ENCODE measurements around the gene WASHC3.
A peak's percentile ranks its signal among the peaks of the same experiment; 100 is the strongest.

WASHC3 gene

DNA sequence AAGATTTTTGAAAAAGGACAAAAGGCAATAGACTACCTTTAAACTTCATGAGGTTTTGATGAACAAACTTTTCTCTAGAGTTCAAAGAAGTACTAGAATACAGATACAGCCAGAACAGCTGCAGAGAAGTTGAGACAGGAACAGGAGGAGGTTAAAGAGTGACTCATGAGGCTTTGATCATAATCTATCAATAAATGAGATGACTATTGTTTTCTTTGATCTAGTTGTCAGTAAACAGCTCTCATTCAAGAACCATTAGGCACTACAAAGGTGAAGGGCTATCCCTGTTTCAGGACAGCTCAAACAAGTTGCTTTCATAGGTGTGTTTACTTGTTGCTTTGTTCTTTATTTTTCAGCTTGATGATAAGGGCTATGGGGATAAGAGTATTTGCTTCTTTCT is 2.4 kb downstream of the WASHC3 start:
- no peak overlapping the region for H3K23ac ChIP-seq (ENCODE audit: low read depth, low read length, poor library complexity)

DNA sequence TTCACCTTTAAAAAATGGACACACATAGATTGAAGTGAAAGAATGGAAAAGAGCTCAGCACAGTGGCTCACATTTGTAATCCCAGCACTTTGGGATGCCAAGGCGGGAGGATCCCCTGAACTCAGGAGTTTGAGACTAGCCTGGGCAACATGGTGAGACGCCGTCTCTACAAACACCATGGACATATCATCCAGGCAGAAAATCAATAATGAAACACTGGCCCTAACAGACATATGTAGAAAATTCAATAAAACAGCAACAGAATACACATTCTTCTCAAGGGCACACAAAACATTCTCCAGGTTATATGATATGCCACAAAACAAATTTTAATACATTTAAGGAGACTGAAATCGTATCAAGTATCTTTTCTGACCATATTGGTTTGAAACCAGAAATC is 7.4 kb downstream of the WASHC3 start:
- no peak overlapping the region for H3K4me3 ChIP-seq (ENCODE audit: low read length in 2 of 2)
- no peak overlapping the region for H3K9ac ChIP-seq (ENCODE audit: low read depth, low read length, poor library complexity)
- H3K4me1 ChIP-seq (ENCODE audit: control insufficient read depth in 2 of 2, insufficient read depth in 1 of 2, low read depth in 1 of 2, low read length in 2 of 2): no peaks in the 10 kb centered on the region
- no peak overlapping the region for H3K23ac ChIP-seq (ENCODE audit: low read depth, low read length, poor library complexity)
- DNase-seq (ENCODE audit: low spot score): no peak
- no peak overlapping the region for H4K8ac ChIP-seq (ENCODE audit: low read depth, low read length)
- no peak overlapping the region for H4K91ac ChIP-seq (ENCODE audit: low read depth, low read length, poor library complexity)
- peaks cover 0 to 2% of the 10 kb centered on the region in 2 donors for H3K9me3 ChIP-seq (replicated peaks in 1 of 2; ENCODE audit: control insufficient read depth in 2 of 2, insufficient read depth in 1 of 2, low read depth in 1 of 2, low read length in 2 of 2)
- H2BK12ac ChIP-seq (ENCODE audit: low read length): no peak overlapping the region
- H3K4ac ChIP-seq (ENCODE audit: low read length): no peak overlapping the region
- H3K36me3 ChIP-seq (replicated peaks in 1 of 2; ENCODE audit: control insufficient read depth in 2 of 2, insufficient read depth in 2 of 2, low read length in 2 of 2): peaks cover 0 to 19% of the 10 kb centered on the region in 2 donors
- H3K27me3 ChIP-seq (ENCODE audit: control insufficient read depth in 3 of 3, insufficient read depth in 3 of 3, low read depth in 1 of 3, low read length in 3 of 3): no peaks in the 10 kb centered on the region
- no peak overlapping the region for H3K14ac ChIP-seq (ENCODE audit: low read length)
- H2AK5ac ChIP-seq (ENCODE audit: low read depth, low read length): no peak overlapping the region
- H2BK120ac ChIP-seq (ENCODE audit: low read depth, low read length): no peak overlapping the region
- no peak overlapping the region for H3K27ac ChIP-seq (replicated peaks; ENCODE audit: low read length)
- no peak overlapping the region for H2BK5ac ChIP-seq (ENCODE audit: low read length)
- H3K79me1 ChIP-seq (ENCODE audit: low read depth, low read length): no peaks in the 10 kb centered on the region
- no peak overlapping the region for H2BK15ac ChIP-seq (ENCODE audit: low read length)
- H3K18ac ChIP-seq (ENCODE audit: low read length): no peak overlapping the region
- H2AFZ ChIP-seq (ENCODE audit: low read length): no peak overlapping the region
- no CpG with 5 or more reads among the region's 4 CpGs for WGBS, 2 donors (ENCODE audit: extremely low coverage in 2 of 2, insufficient read length in 2 of 2, insufficient replicate concordance in 1 of 2)
- H3K4me2 ChIP-seq (ENCODE audit: insufficient read depth, low read length, poor library complexity, severe bottlenecking): no peak overlapping the region

More for the DNA sequence above, 2.4 kb downstream of the WASHC3 start:
- Histone ChIP-seq H3K36me3 (replicated peaks in 1 of 2; ENCODE audit: control insufficient read depth in 2 of 2, insufficient read depth in 2 of 2, low read length in 2 of 2) (peaks cover 0 to 19% of the 10 kb centered on the region in 2 donors), H2AK5ac (ENCODE audit: low read depth, low read length) (no peak overlapping the region), H4K8ac (ENCODE audit: low read depth, low read length) (no peak overlapping the region), H3K9ac (ENCODE audit: low read depth, low read length, poor library complexity) (no peak overlapping the region), H3K27ac (replicated peaks; ENCODE audit: low read length) (no peak overlapping the region), H3K4me2 (ENCODE audit: insufficient read depth, low read length, poor library complexity, severe bottlenecking) (no peak overlapping the region), H3K14ac (ENCODE audit: low read length) (no peak overlapping the region), H3K4me3 (ENCODE audit: low read length in 2 of 2) (no peak overlapping the region), H2AFZ (ENCODE audit: low read length) (no peak overlapping the region), H3K27me3 (ENCODE audit: control insufficient read depth in 3 of 3, insufficient read depth in 3 of 3, low read depth in 1 of 3, low read length in 3 of 3) (no peaks in the 10 kb centered on the region), H4K91ac (ENCODE audit: low read depth, low read length, poor library complexity) (no peak overlapping the region), H2BK15ac (ENCODE audit: low read length) (no peak overlapping the region), H3K79me1 (ENCODE audit: low read depth, low read length) (no peaks in the 10 kb centered on the region), H2BK12ac (ENCODE audit: low read length) (no peak overlapping the region), H3K4ac (ENCODE audit: low read length) (no peak overlapping the region), H3K9me3 (replicated peaks in 1 of 2; ENCODE audit: control insufficient read depth in 2 of 2, insufficient read depth in 1 of 2, low read depth in 1 of 2, low read length in 2 of 2) (peaks cover 0 to 2% of the 10 kb centered on the region in 2 donors), H2BK120ac (ENCODE audit: low read depth, low read length) (no peak overlapping the region), H2BK5ac (ENCODE audit: low read length) (no peak overlapping the region), H3K18ac (ENCODE audit: low read length) (no peak overlapping the region), H3K4me1 (ENCODE audit: control insufficient read depth in 2 of 2, insufficient read depth in 1 of 2, low read depth in 1 of 2, low read length in 2 of 2) (peaks cover 4 to 5% of the 10 kb centered on the region in 2 donors)
- no peak for DNase-seq (ENCODE audit: low spot score)

DNA sequence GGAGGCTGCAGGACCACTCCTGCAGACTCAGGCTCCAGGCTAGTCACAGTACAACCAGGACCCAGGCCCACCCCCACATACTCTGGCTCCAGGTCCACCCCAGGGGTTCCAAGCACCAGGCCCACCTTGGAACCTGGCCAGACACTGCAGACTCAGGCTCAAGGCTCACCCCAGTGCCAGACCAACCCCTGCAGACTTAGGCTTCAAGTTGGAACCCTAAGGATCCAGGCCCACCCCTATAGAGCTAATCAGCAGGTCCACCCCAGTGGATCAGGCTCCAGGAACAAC is 8.8 kb downstream of the WASHC3 start:
- peak overlapping the region; percentile 81 for H2BK120ac ChIP-seq (ENCODE audit: low read depth, low read length)
- no peaks in the 10 kb centered on the region for H3K79me1 ChIP-seq (ENCODE audit: low read depth, low read length)
- no peak overlapping the region for H3K14ac ChIP-seq (ENCODE audit: low read length)
- H2AK5ac ChIP-seq (ENCODE audit: low read depth, low read length): no peak overlapping the region
- peak overlapping the region in 1 of 2 donors; percentile 55 for H3K4me3 ChIP-seq (ENCODE audit: low read length in 2 of 2)
- no peak for DNase-seq (ENCODE audit: low spot score)
- no peak overlapping the region for H3K4me2 ChIP-seq (ENCODE audit: insufficient read depth, low read length, poor library complexity, severe bottlenecking)
- no peak overlapping the region for H3K4ac ChIP-seq (ENCODE audit: low read length)
- peaks cover 0 to 2% of the 10 kb centered on the region in 2 donors for H3K9me3 ChIP-seq (replicated peaks in 1 of 2; ENCODE audit: control insufficient read depth in 2 of 2, insufficient read depth in 1 of 2, low read depth in 1 of 2, low read length in 2 of 2)
- no peak overlapping the region for H2BK15ac ChIP-seq (ENCODE audit: low read length)
- no peak overlapping the region for H3K9ac ChIP-seq (ENCODE audit: low read depth, low read length, poor library complexity)
- H2BK5ac ChIP-seq (ENCODE audit: low read length): peak overlapping the region; percentile 2
- H4K8ac ChIP-seq (ENCODE audit: low read depth, low read length): peak overlapping the region; percentile 43
- H3K27ac ChIP-seq (replicated peaks; ENCODE audit: low read length): no peak overlapping the region
- H2BK12ac ChIP-seq (ENCODE audit: low read length): no peak overlapping the region
- no peak overlapping the region for H4K91ac ChIP-seq (ENCODE audit: low read depth, low read length, poor library complexity)
- H3K36me3 ChIP-seq (replicated peaks in 1 of 2; ENCODE audit: control insufficient read depth in 2 of 2, insufficient read depth in 2 of 2, low read length in 2 of 2): peaks cover 0 to 22% of the 10 kb centered on the region in 2 donors
- H3K27me3 ChIP-seq (ENCODE audit: control insufficient read depth in 3 of 3, insufficient read depth in 3 of 3, low read depth in 1 of 3, low read length in 3 of 3): no peaks in the 10 kb centered on the region
- H3K23ac ChIP-seq (ENCODE audit: low read depth, low read length, poor library complexity): no peak overlapping the region
- H3K18ac ChIP-seq (ENCODE audit: low read length): no peak overlapping the region
- H3K4me1 ChIP-seq (ENCODE audit: control insufficient read depth in 2 of 2, insufficient read depth in 1 of 2, low read depth in 1 of 2, low read length in 2 of 2): no peaks in the 10 kb centered on the region
- H2AFZ ChIP-seq (ENCODE audit: low read length): no peak overlapping the region

DNA sequence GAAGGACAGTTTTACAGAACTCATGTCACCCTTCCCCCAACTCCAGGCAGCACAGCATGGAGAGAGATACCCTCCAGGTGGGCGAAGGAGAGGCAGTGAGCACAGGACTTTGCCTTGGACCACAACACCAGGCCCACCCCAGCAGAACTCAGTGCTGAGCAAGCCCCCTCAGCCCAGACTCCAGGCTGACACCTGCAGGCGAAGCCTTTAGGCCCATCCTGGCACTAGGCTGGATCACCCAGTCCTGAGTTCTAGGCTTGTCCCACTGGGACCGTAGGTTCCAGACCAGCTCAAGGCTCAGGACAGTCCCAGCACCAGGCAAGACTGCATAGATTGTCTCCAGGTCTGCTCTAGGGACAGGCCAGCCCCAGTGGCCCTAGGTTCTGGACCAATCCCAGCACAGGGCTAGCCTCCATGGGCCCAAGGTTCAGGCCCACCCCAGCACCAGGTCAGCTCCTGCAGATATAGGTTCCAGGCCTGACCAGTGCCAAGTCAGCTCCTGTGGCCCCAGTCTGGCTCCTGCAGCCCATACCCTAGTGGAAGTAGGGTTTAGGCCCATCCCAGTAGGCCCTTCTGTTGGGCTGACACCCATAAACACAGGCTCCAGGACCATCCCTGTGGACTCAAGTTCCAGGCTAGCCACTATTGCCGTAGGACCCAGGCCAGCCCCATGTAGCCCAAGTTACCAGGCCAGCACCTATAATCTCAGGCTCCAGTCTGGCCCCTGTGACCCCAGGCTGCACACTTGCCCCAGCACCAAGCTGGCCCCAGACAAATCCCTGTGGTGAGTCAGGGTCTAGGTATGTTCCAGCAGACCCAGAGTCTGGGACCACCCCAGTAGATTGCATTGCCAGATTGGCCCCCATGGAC is 9.4 kb downstream of the WASHC3 start:
- no peak overlapping the region for H3K14ac ChIP-seq (ENCODE audit: low read length)
- peak overlapping the region; percentile 8 for H3K23ac ChIP-seq (ENCODE audit: low read depth, low read length, poor library complexity)
- no peak overlapping the region for H3K9ac ChIP-seq (ENCODE audit: low read depth, low read length, poor library complexity)
- no peaks in the 10 kb centered on the region for H3K79me1 ChIP-seq (ENCODE audit: low read depth, low read length)
- H3K4me1 ChIP-seq (ENCODE audit: control insufficient read depth in 2 of 2, insufficient read depth in 1 of 2, low read depth in 1 of 2, low read length in 2 of 2): no peaks in the 10 kb centered on the region
- no peak overlapping the region for H2BK15ac ChIP-seq (ENCODE audit: low read length)
- no CpG with 5 or more reads among the region's 4 CpGs for WGBS, 2 donors (ENCODE audit: extremely low coverage in 2 of 2, insufficient read length in 2 of 2, insufficient replicate concordance in 1 of 2)
- H2BK5ac ChIP-seq (ENCODE audit: low read length): peak overlapping the region; percentile 2
- H3K18ac ChIP-seq (ENCODE audit: low read length): no peak overlapping the region
- no peaks in the 10 kb centered on the region for H3K27me3 ChIP-seq (ENCODE audit: control insufficient read depth in 3 of 3, insufficient read depth in 3 of 3, low read depth in 1 of 3, low read length in 3 of 3)
- peak overlapping the region; percentile 43 for H4K8ac ChIP-seq (ENCODE audit: low read depth, low read length)
- H3K4me2 ChIP-seq (ENCODE audit: insufficient read depth, low read length, poor library complexity, severe bottlenecking): no peak overlapping the region
- H2BK12ac ChIP-seq (ENCODE audit: low read length): no peak overlapping the region
- H3K27ac ChIP-seq (replicated peaks; ENCODE audit: low read length): no peak overlapping the region
- peaks cover 0 to 2% of the 10 kb centered on the region in 2 donors for H3K9me3 ChIP-seq (replicated peaks in 1 of 2; ENCODE audit: control insufficient read depth in 2 of 2, insufficient read depth in 1 of 2, low read depth in 1 of 2, low read length in 2 of 2)
- H3K4ac ChIP-seq (ENCODE audit: low read length): no peak overlapping the region
- no peak overlapping the region for H2AFZ ChIP-seq (ENCODE audit: low read length)
- H2AK5ac ChIP-seq (ENCODE audit: low read depth, low read length): no peak overlapping the region
- no peak overlapping the region for H4K91ac ChIP-seq (ENCODE audit: low read depth, low read length, poor library complexity)
- peaks cover 0 to 22% of the 10 kb centered on the region in 2 donors for H3K36me3 ChIP-seq (replicated peaks in 1 of 2; ENCODE audit: control insufficient read depth in 2 of 2, insufficient read depth in 2 of 2, low read length in 2 of 2)
- H3K4me3 ChIP-seq (ENCODE audit: low read length in 2 of 2): no peak overlapping the region
- DNase-seq (ENCODE audit: low spot score): no peak
- H2BK120ac ChIP-seq (ENCODE audit: low read depth, low read length): peak overlapping the region; percentile 81
